Sigmoid colon (tissue), 7 donors: ENCODE measurements around the gene RAD9A. TPM values are rescaled to one million over a fixed set of nuclear protein-coding genes. Genes with fewer than 3 reads are reported as not detected.
"Not testable (repeated sequence)": the region's sequence is repeated elsewhere in the genome, so short reads cannot be mapped to it uniquely, and the experiment has no call there.

Source experiments
- DNase-seq: peaks from one replicate; pipeline ENCODE4 v3.0.0-alpha.2; 2019
- H3K27ac ChIP-seq, 4 donors: fragments of 200-600 bp; sonication (generic); one replicate each; pipeline ENCODE4 v1.5.1; 2016 to 2019; ENCODE audit warnings: mild to moderate bottlenecking in 1 of 4
- H3K27me3 ChIP-seq, 3 donors: fragments of 200-600 bp; sonication (generic); one replicate each; pipeline ENCODE4 v1.5.1; 2019; ENCODE audit warnings: mild to moderate bottlenecking in 1 of 3
- H3K36me3 ChIP-seq, 4 donors: fragments of 200-600 bp; sonication (generic); one replicate each; pipeline ENCODE4 v1.5.1; 2016 to 2019
- H3K4me1 ChIP-seq, 4 donors: fragments of 200-600 bp; sonication (generic); one replicate each; pipeline ENCODE4 v1.5.1; 2017 to 2019
- H3K4me3 ChIP-seq, 4 donors: fragments of 200-600 bp; sonication (generic); one replicate each; pipeline ENCODE4 v1.5.1; 2017 to 2019; ENCODE audit warnings: mild to moderate bottlenecking in 2 of 4, moderate library complexity in 1 of 4
- H3K9me3 ChIP-seq, 4 donors: fragments of 200-600 bp in 3 of 4; sonication (generic) in 3 of 4; one replicate each; pipeline versions ENCODE4 v1.5.1 to v1.6.1; 2013 to 2019
- EP300 ChIP-seq, 4 donors: sonication (generic); formaldehyde crosslinking; IDR thresholded peaks; one replicate each; pipeline ENCODE4 v1.6.1; 2017; ENCODE audit warnings: antibody characterized with exemption in 4 of 4
- POLR2A ChIP-seq, 2 donors: fragments of 450-650 bp; IDR thresholded peaks; one replicate each; pipeline ENCODE4 v1.6.1; 2016; ENCODE audit warnings: antibody characterized with exemption in 2 of 2, mild to moderate bottlenecking in 2 of 2, moderate library complexity in 2 of 2
- POLR2AphosphoS5 ChIP-seq, 4 donors: sonication (generic); formaldehyde crosslinking; IDR thresholded peaks; one replicate each; pipeline ENCODE4 v1.6.1; 2017; ENCODE audit warnings: antibody characterized with exemption in 4 of 4
- WGBS, 2 donors: extraction: QIAGEN DNeasy Blood & Tissue Kit; methylation state at CpG; one replicate each; pipeline ENCODE4 v1.1.7; 2013; 5-methylcytosine and 5-hydroxymethylcytosine counted together
- intact Hi-C: fragments of 100-400 bp; cut with DNase I; formaldehyde crosslinking; loops from one replicate; pipeline ENCODE4 v1.15.1; 2023
- polyA plus RNA-seq, 3 donors: library from polyadenylated mRNA; stranded (reverse); fragments of 200-250 nt; gene quantifications; one replicate each; pipeline ENCODE4 v1.2.3, GENCODE V29; 2013
- total RNA-seq, 4 donors: library from RNA; depleted of rRNA; stranded (reverse); fragments of >200 nt; gene quantifications; one replicate each; pipeline ENCODE4 v1.1.0, GENCODE V29; 2016
- TF ChIP-seq, protein P1 (sequence below), 4 experiments: fragments of 450-650 bp in 3 of 4; fragments of 200-600 bp in 1 of 4; IDR thresholded peaks; one replicate each; pipeline ENCODE4 v1.5.1; 2016 to 2019; ENCODE audit warnings: antibody characterized with exemption in 4 of 4, mild to moderate bottlenecking in 3 of 4, moderate library complexity in 2 of 4
- donor health status: healthy with polysubstance abuse.
- donor health status: Bipolar disorder and iron deficiency.
- donor health status: healthy.

Gene RAD9A
- total and polyA plus RNA-seq, 7 donors, result 6.5 to 33.9 (median 15.8) TPM

DNA sequence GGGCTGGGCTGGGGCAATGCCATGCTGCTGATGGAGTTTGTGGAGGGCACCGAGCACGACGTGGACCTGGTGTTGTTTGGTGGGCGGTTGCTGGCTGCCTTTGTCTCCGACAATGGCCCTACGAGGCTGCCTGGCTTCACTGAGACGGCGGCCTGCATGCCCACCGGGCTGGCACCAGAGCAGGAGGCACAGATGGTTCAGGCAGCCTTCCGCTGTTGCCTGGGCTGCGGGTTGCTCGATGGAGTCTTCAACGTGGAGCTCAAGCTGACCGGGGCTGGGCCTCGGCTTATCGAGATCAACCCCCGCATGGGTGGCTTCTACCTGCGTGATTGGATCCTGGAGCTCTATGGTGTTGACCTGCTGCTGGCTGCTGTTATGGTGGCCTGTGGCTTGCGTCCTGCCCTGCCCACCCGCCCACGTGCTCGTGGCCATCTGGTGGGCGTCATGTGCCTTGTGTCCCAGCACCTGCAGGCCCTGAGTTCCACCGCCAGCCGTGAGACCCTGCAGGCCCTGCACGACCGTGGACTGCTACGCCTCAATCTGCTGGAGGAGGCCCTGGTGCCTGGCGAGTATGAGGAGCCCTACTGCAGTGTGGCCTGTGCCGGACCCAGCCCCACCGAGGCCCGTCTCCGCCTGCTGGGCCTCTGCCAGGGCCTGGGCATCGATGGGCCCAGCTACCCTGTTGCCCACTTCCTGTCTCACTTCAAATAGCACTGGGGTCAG, 32.3 kb downstream of the RAD9A start:
- no peak overlapping the region for H3K4me3 ChIP-seq
- H3K4me1 ChIP-seq, result peaks cover 0 to 29% (median 28%) of the 10 kb centered on the region in 4 donors
- intact Hi-C loops, result no loop called here
- H3K27ac ChIP-seq, result no peak overlapping the region
- H3K27me3 ChIP-seq, result no peaks in the 10 kb centered on the region
- WGBS, 2 donors, result 88 to 91% methylated on average over 34 of the region's 34 CpGs
- H3K9me3 ChIP-seq, result no peaks in the 10 kb centered on the region
- DNase-seq, result no peak
- H3K36me3 ChIP-seq, result no peaks in the 10 kb centered on the region
- TF ChIP-seq EP300 (IDR thresholded peaks at IDR 0.05), result no peak
- TF ChIP-seq POLR2A (IDR thresholded peaks at IDR 0.05), result no peak
- no peak for TF ChIP-seq POLR2AphosphoS5 (IDR thresholded peaks at IDR 0.05)

DNA sequence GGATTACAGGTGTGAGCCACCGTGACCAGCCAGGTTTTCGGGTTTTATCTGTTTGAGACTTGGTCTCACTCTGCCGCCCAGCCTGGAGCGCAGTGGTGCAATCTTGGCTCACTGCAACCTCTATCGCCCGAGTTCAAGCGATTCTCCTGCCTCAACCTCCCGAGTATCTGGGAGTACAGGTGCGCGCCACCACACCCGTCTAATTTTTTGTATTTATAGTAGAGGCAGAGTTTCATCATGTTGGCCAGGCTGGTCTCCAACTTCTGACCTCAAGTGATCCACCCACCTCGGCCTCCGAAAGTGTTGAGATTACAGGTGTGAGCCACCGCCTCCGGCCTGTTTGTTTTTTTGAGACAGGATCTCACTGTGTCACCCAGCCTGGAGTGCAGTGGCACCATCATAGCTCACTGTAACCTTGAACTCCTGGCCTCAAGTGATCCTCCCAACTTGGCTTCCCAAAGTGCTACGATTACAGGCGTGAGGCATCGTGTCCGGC, 35.6 kb downstream of the RAD9A start:
- peak overlapping the region; percentile 66 to 91 (median 72) for H3K4me3 ChIP-seq
- H3K4me1 ChIP-seq, result peaks cover 0 to 19% (median 18%) of the 10 kb centered on the region in 4 donors
- H3K36me3 ChIP-seq, result peaks cover 6 to 31% (median 12%) of the 10 kb centered on the region in 4 donors
- H3K9me3 ChIP-seq, H3K27me3 ChIP-seq, DNase-seq: not testable (repeated sequence)
- peak overlapping the region; percentile 87 to 92 (median 90) for H3K27ac ChIP-seq
- WGBS, 2 donors, result 59 to 75% methylated on average over 19 of the region's 19 CpGs
- intact Hi-C loops, result loop anchor here (5.0 kb wide), 1 partner anchor 80 kb away; the partner anchor contains the start of genes CDK2AP2 and PITPNM1

DNA sequence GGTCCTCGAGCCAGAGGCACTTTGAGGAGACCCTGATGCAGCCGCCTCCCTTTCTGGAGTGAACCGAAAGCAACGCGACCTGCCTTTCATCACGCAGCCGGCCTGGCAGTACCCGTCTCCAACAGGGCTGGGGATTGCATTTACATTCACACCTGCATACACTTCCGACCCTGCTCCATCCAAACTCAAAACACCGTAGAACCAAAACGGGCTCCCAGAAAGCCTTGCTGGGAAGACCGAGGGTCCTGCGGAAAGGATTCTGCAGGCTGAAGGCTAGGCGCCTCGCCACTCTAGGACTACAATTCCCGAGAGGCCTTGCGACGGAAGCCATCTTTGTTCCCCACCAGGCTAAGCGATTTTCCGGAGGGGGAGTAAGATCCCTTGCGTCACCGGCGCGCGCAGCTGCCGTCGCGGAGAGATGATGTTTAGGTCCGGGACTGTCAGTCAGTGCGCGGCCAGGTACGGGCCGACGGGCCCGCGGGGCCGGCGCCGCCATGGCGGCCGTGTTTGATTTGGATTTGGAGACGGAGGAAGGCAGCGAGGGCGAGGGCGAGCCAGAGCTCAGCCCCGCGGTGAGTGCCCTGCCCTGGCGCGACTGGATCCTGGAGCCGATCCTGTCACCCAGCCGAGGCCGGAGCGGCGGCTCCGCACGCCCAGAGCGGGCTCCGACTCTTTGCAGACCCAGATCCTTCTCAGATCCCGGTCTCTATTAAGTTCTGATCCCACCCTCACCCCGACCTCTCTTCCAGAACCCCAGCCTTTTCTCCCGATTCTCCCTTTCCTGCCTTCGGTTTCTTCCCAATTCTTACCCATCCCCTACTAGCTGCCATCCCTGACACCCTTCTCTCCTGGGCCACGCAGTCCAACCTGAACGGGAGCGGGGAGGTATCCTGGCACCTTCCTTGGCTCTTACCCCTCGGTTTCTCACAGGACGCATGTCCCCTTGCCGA, 36.5 kb downstream of the RAD9A start, which contains the start of gene RPS6KB2:
Gene RPS6KB2, plus strand, starts transcription at position 443 of the 950 bp plus-strand sequence. Its CDS starts 52 bp downstream, at position 495.
- intact Hi-C loops, result loop anchor here (1.0 to 5.0 kb wide), 3 partner anchors 15 to 79 kb away; partner anchors contain the start of genes CDK2AP2, CORO1B, PITPNM1 and TMEM134
- WGBS, 2 donors, result 0% methylated on average over 68 of the region's 68 CpGs

DNA sequence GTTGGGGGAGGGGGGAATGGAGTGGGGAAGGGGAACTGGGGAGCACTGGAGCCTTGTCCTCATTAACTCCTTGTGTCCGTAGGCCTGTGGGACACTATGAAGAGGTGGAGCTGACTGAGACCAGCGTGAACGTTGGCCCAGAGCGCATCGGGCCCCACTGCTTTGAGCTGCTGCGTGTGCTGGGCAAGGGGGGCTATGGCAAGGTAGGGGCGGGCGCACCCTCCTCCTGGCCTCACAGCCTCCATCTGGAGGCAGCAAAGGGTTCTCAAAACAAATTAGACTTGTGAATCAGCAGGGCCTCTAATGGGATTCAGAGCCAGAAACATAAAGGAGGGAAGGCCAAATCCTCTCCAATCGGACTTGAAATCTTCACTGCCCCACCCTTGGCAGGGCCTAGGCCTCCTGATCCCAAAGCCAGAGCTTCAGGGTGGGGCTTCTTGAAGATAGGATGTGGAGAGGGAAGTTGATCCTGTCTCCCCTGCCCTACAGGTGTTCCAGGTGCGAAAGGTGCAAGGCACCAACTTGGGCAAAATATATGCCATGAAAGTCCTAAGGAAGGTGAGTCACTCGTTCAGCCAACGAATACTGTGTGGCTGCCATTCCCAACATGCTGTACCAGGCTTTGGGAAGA, 37.4 kb downstream of the RAD9A start:
- H3K9me3 ChIP-seq, result no peaks in the 10 kb centered on the region
- H3K27ac ChIP-seq, result peak overlapping the region; percentile 87 to 92 (median 90)
- H3K4me3 ChIP-seq, result peak overlapping the region; percentile 66 to 91 (median 72)
- H3K36me3 ChIP-seq, result peaks cover 17 to 49% (median 28%) of the 10 kb centered on the region in 4 donors
- peaks cover 0 to 19% (median 18%) of the 10 kb centered on the region in 4 donors for H3K4me1 ChIP-seq
- WGBS, 2 donors, result 29 to 47% methylated on average over 12 of the region's 12 CpGs
- H3K27me3 ChIP-seq, result no peaks in the 10 kb centered on the region
- TF ChIP-seq, protein P1, sequence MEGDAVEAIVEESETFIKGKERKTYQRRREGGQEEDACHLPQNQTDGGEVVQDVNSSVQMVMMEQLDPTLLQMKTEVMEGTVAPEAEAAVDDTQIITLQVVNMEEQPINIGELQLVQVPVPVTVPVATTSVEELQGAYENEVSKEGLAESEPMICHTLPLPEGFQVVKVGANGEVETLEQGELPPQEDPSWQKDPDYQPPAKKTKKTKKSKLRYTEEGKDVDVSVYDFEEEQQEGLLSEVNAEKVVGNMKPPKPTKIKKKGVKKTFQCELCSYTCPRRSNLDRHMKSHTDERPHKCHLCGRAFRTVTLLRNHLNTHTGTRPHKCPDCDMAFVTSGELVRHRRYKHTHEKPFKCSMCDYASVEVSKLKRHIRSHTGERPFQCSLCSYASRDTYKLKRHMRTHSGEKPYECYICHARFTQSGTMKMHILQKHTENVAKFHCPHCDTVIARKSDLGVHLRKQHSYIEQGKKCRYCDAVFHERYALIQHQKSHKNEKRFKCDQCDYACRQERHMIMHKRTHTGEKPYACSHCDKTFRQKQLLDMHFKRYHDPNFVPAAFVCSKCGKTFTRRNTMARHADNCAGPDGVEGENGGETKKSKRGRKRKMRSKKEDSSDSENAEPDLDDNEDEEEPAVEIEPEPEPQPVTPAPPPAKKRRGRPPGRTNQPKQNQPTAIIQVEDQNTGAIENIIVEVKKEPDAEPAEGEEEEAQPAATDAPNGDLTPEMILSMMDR (IDR thresholded peaks at IDR 0.05), result no peak
- TF ChIP-seq POLR2A (IDR thresholded peaks at IDR 0.05), result no peak
- TF ChIP-seq EP300 (IDR thresholded peaks at IDR 0.05), result no peak
- TF ChIP-seq POLR2AphosphoS5 (IDR thresholded peaks at IDR 0.05), result no peak
- intact Hi-C loops, result loop anchor here (5.0 kb wide), 1 partner anchor 78 kb away; the partner anchor contains the start of genes CDK2AP2 and PITPNM1
- no peak for DNase-seq

More for the DNA sequence above, 36.5 kb downstream of the RAD9A start, which contains the start of gene RPS6KB2:
- peaks cover 14 to 40% (median 21%) of the 10 kb centered on the region in 4 donors for H3K36me3 ChIP-seq
- H3K4me3 ChIP-seq, result peak within 1 kb of the TSS; percentile 66 to 91 (median 72)
- DNase-seq, result peak; percentile 99
- H3K4me1 ChIP-seq, result peaks cover 0 to 19% (median 18%) of the 10 kb centered on the region in 4 donors
- no peaks in the 10 kb centered on the region for H3K9me3 ChIP-seq
- peak within 1 kb of the TSS; percentile 87 to 92 (median 90) for H3K27ac ChIP-seq
- TF ChIP-seq EP300 (IDR thresholded peaks at IDR 0.05) (peak in 1 of 4 donors; percentile 85), POLR2AphosphoS5 (IDR thresholded peaks at IDR 0.05) (peak; percentile 96 to 98 (median 97)), POLR2A (IDR thresholded peaks at IDR 0.05) (peak; percentile 93 to 94)
- TF ChIP-seq, protein P1 (IDR thresholded peaks at IDR 0.05), result no peak
- no peaks in the 10 kb centered on the region for H3K27me3 ChIP-seq

DNA sequence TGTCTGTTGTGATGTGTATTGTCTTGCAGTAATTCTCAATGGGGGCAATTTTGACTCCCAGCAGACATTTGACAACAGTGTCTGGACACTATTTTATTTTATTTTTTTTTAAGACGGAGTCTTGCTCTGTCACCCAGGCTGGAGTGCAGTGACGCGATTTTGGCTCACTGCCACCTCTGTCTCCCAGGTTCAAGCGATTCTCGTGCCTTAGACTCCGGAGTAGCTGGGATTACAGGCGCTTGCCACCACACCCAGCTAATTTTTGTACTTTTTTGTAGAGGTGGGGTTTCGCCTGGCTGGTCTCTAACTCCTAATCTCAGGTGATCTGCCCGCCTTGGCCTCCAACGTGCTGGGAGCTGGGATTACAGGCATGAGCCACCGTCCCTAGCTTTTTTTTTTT, 37.9 kb downstream of the RAD9A start:
- H3K4me1 ChIP-seq, result peaks cover 0 to 19% (median 18%) of the 10 kb centered on the region in 4 donors
- no peak overlapping the region for H3K4me3 ChIP-seq
- TF ChIP-seq POLR2A (IDR thresholded peaks at IDR 0.05) (no peak), POLR2AphosphoS5 (IDR thresholded peaks at IDR 0.05) (no peak), EP300 (IDR thresholded peaks at IDR 0.05) (no peak)
- TF ChIP-seq, protein P1 (IDR thresholded peaks at IDR 0.05), result no peak
- no peaks in the 10 kb centered on the region for H3K9me3 ChIP-seq
- no peaks in the 10 kb centered on the region for H3K27me3 ChIP-seq
- intact Hi-C loops, result loop anchor here (5.0 kb wide), 1 partner anchor 78 kb away; the partner anchor contains the start of genes CDK2AP2 and PITPNM1
- peak overlapping the region in 1 of 4 donors; percentile 87 for H3K27ac ChIP-seq
- DNase-seq, result no peak
- 72 to 84% methylated on average over 11 of the region's 11 CpGs for WGBS, 2 donors
- H3K36me3 ChIP-seq, result peaks cover 17 to 54% (median 34%) of the 10 kb centered on the region in 4 donors
